Ovary (tissue), 9 donors: ENCODE results near the gene PRKCE. TPM values are rescaled to one million over a fixed set of nuclear protein-coding genes. Genes with fewer than 3 reads are reported as not detected.

ENCODE experiments used
- DNase-seq, 5 donors: peaks; one replicate each; pipeline ENCODE4 v3.0.0-alpha.2; 2019 to 2020
- H3K27ac ChIP-seq, 2 donors: fragments of 200-600 bp; one replicate each; pipeline versions ENCODE4 v1.5.1 to v1.8.0; 2019 to 2022
- H3K27me3 ChIP-seq: fragments of 200-600 bp; one replicate; pipeline ENCODE4 v1.8.0; 2022
- H3K36me3 ChIP-seq: fragments of 200-600 bp; sonication (generic); one replicate; pipeline ENCODE4 v1.5.1; 2019
- H3K4me1 ChIP-seq: one replicate; pipeline ENCODE4 v1.8.1; 2013; ENCODE audit warnings: mild to moderate bottlenecking, moderate library complexity; ENCODE audit not compliant: insufficient read depth
- H3K4me3 ChIP-seq: fragments of 200-600 bp; sonication (generic); one replicate; pipeline ENCODE4 v1.5.1; 2017
- H3K9me3 ChIP-seq, 2 donors: fragments of 200-600 bp in 1 of 2; sonication (generic) in 1 of 2; one replicate each; pipeline versions ENCODE4 v1.5.1 to v1.8.1; 2013 to 2019; ENCODE audit warnings: mild to moderate bottlenecking in 1 of 2, moderate library complexity in 1 of 2
- CTCF ChIP-seq, 3 donors: fragments of 450-650 bp in 2 of 3; fragments of 200-600 bp in 1 of 3; IDR thresholded peaks; one replicate each; pipeline versions ENCODE4 v1.5.1 to v1.8.0; 2016 to 2022; ENCODE audit warnings: antibody characterized with exemption in 3 of 3, mild to moderate bottlenecking in 1 of 3
- EP300 ChIP-seq: sonication (generic); formaldehyde crosslinking; IDR thresholded peaks from one replicate; pipeline ENCODE4 v1.6.1; 2017; ENCODE audit warnings: antibody characterized with exemption
- POLR2A ChIP-seq: fragments of 450-650 bp; IDR thresholded peaks from one replicate; pipeline ENCODE4 v1.6.1; 2017; ENCODE audit warnings: antibody characterized with exemption, mild to moderate bottlenecking, moderate library complexity
- WGBS, 3 donors: extraction: QIAGEN DNeasy Blood & Tissue Kit in 1 of 3; methylation state at CpG; one replicate each; pipeline versions ENCODE4 v1.1.5 to v1.1.7; 2013 to 2017; 5-methylcytosine and 5-hydroxymethylcytosine counted together
- intact Hi-C, 4 donors: fragments of 100-400 bp; cut with DNase I; formaldehyde crosslinking; loops; one replicate each; pipeline versions ENCODE4 v1.11.0 to v1.15.1; 2022 to 2023
- polyA plus RNA-seq, 2 donors: library from polyadenylated mRNA; stranded (reverse); fragments of 200-250 nt in 1 of 2; fragments of 350-450 nt in 1 of 2; fragmentation: Illumina TruSeq in 1 of 2; extraction: RNeasy Lipid Tissue Mini Kit (QIAGEN cat#74804) in 1 of 2; gene quantifications; one replicate each; pipeline ENCODE4 v1.2.3, GENCODE V29; 2013 to 2014
- total RNA-seq, 7 donors: library from RNA; depleted of rRNA in 2 of 7; stranded (reverse); fragments of >200 nt in 2 of 7; fragmentation: NEBNext Ultra II Directional in 3 of 7; extraction: Animal tissue kit (Norgen Biotek cat#: 25700) in 3 of 7; gene quantifications; one replicate each; pipeline versions ENCODE4 v1.1.0 to v1.2.4, GENCODE V29; 2016 to 2023
- donor health status: DM: no; HTN: no; CAD: no; lungs with moderate emphysema.
- donor health status: DM: no; HTN: no; CAD: no.
- donor health status: Bipolar disorder and iron deficiency.
- donor health status: DM: yes; HTN: yes; CAD: no.
- donor health status: DM: no; HTN: no; CAD: no.
- donor health status: DM: yes; HTN: yes; CAD: no.

PRKCE gene
- total and polyA plus RNA-seq, 9 donors = 3.1 to 22.8 (median 12.8) TPM

- no peak overlapping the region for H3K4me3 ChIP-seq
- H3K4me1 ChIP-seq = no peaks in the 10 kb centered on the region
- no peak for DNase-seq
- no peak overlapping the region for H3K27ac ChIP-seq
- intact Hi-C loops = no loop called here
- WGBS, 3 donors = 92 to 95% (median 93%) methylated on average over 5 of the region's 5 CpGs
- TF ChIP-seq EP300 = no peak
- no peaks in the 10 kb centered on the region for H3K36me3 ChIP-seq
- no peaks in the 10 kb centered on the region for H3K9me3 ChIP-seq
- H3K27me3 ChIP-seq = no peaks in the 10 kb centered on the region
These were observed 381.5 kb downstream of the PRKCE start for GRCh38 chr2:46032996-46033395.

- intact Hi-C loops = no loop called here
These were observed 383.1 kb downstream of the PRKCE start for GRCh38 chr2:46034535-46034934.

DNA sequence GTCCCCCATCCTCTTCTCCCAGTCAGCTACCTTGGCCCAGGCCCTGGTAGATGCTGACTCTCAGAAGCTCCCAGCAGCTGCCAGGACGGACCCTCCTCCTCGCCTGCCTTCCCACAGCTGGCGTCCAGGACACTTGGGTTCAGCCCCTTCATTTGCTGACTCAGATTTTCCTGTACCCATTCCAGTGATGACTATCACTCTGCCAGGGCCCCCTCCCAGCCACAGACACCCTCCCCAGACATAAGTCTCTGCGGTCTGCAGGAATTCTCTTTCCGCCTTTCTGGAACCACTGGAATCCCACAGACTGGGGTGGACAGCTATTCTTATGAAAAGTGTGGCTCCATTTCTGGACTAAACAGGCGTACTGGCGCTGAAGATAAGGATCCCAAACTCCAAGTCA lies 385.5 kb downstream of the PRKCE start:
- no peak for TF ChIP-seq POLR2A
- TF ChIP-seq CTCF (IDR thresholded peaks at IDR 0.05) = no peak
- no peak for TF ChIP-seq EP300
- DNase-seq = no peak
- intact Hi-C loops = no loop called here
- Histone ChIP-seq H3K4me1 (no peaks in the 10 kb centered on the region), H3K4me3 (no peak overlapping the region), H3K9me3 (no peaks in the 10 kb centered on the region), H3K36me3 (no peaks in the 10 kb centered on the region), H3K27ac (no peak overlapping the region), H3K27me3 (no peaks in the 10 kb centered on the region)
- WGBS, 3 donors = 83 to 91% (median 90%) methylated on average over 7 of the region's 7 CpGs

More at GRCh38 chr2:46034535-46034934, 383.1 kb downstream of the PRKCE start:
- no peak for DNase-seq
- Histone ChIP-seq H3K4me3 (no peak overlapping the region), H3K4me1 (no peaks in the 10 kb centered on the region), H3K27me3 (no peaks in the 10 kb centered on the region), H3K9me3 (no peaks in the 10 kb centered on the region), H3K27ac (no peak overlapping the region), H3K36me3 (no peaks in the 10 kb centered on the region)
- 90 to 93% (median 91%) methylated on average over 5 of the region's 5 CpGs for WGBS, 3 donors
- TF ChIP-seq CTCF (IDR thresholded peaks at IDR 0.05) = no peak
- no peak for TF ChIP-seq POLR2A

DNA sequence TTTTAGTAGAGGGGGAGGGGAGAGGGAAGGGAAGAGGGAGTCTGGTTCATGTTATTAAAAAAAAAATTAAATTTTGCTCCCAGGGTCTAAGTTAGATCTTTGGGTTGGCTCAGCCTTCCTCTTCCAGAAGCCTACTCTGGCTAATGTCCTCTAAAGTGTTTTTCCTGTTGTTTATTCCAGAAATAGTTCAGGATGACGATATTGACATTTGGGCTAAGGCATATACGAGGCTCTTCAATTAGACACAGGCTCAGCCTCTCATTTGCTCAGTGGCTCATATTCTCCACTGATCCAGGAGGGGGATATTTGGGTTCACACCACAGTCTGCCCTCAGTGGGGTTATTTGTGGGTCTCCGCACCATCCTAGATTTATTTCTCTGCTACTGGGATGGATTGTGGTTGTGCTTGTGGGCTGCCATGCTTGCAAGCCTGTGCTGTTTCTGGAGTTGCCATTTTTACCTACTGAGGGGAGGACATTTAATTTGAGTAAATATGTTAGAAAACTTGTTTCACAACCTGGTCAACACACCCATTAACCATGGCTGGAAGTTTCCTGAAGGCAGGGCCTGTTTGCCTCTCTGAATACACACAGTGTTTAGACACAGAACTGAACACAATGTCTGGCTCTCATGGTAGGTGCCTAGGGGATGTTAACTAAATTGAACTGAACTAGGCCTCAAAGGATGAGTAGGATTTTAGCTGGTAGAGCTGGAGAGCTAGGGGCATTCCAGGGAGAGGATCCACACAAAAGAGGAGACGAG lies 388.2 kb downstream of the PRKCE start:
- whole genome bisulfite sequencing, 3 donors = 89 to 94% (median 93%) methylated on average over 4 of the region's 4 CpGs
- H3K27me3 ChIP-seq = no peaks in the 10 kb centered on the region
- intact Hi-C loops = no loop called here
- H3K27ac ChIP-seq = no peak overlapping the region
- no peaks in the 10 kb centered on the region for H3K36me3 ChIP-seq
- H3K4me1 ChIP-seq = no peaks in the 10 kb centered on the region
- H3K4me3 ChIP-seq = no peak overlapping the region
- TF ChIP-seq EP300 = no peak
- no peak for TF ChIP-seq POLR2A
- no peak for TF ChIP-seq CTCF (IDR thresholded peaks at IDR 0.05)
- no peaks in the 10 kb centered on the region for H3K9me3 ChIP-seq
- no peak for DNase-seq

DNA sequence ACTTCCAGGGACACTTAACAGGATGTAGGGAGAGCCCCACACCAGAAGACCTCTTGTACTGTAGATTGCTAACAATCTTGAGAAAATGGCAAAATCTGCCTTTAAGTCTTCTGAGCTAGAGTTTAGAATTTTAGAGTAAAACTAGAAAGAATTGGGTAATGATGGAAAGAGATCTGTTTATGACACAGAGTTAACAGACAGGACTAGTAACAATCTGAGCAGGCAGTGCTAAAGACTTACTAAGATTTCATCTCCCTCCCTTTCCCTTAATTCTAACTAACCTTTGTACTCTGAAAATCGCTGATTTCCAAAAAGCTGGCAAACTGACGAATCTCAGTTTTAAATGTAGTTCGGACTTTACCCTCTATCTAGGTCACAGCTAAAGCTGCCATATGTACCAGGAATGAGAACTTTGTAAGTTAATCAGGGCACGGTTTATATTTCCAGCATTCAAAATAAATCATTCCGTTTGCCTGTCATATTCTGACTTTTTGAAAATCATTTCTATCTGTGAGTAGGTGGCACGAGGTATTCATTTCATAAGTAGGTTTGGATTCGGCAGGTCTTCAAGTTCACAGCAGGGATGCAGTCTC lies 389.2 kb downstream of the PRKCE start:
- no peaks in the 10 kb centered on the region for H3K27me3 ChIP-seq

More for the DNA sequence above, 389.2 kb downstream of the PRKCE start:
- no peak overlapping the region for H3K27ac ChIP-seq
- intact Hi-C loops = no loop called here
- no peaks in the 10 kb centered on the region for H3K36me3 ChIP-seq
- H3K9me3 ChIP-seq = no peaks in the 10 kb centered on the region
- 92 to 96% (median 95%) methylated on average over 7 of the region's 7 CpGs for WGBS, 3 donors
- no peak for DNase-seq
- H3K4me1 ChIP-seq = no peaks in the 10 kb centered on the region
- TF ChIP-seq CTCF (IDR thresholded peaks at IDR 0.05) (no peak), POLR2A (no peak), EP300 (no peak)
- H3K4me3 ChIP-seq = no peak overlapping the region
